Ishikawa (cell line): Measurements from ENCODE around the gene NEK7.
A peak's percentile ranks its signal among the peaks of the same experiment; 100 is the strongest.

Experiments
- CEBPB ChIP-seq: IDR thresholded peaks from 2 replicates; pipeline ENCODE4 v1.6.1; 2012
- CREB1 ChIP-seq: IDR thresholded peaks from 2 replicates; pipeline ENCODE4 v1.6.1; 2012; ENCODE audit warnings: low read depth
- EGR1 ChIP-seq: IDR thresholded peaks from 2 replicates; pipeline ENCODE4 v1.6.1; 2012
- EP300 ChIP-seq: IDR thresholded peaks from 2 replicates; pipeline ENCODE4 v1.6.1; 2012; ENCODE audit warnings: borderline replicate concordance
- FOXM1 ChIP-seq: IDR thresholded peaks from 2 replicates; pipeline ENCODE4 v1.6.1; 2012; ENCODE audit warnings: low read depth, borderline replicate concordance
- NFIC ChIP-seq: IDR thresholded peaks from 2 replicates; pipeline ENCODE4 v1.6.1; 2012
- RAD21 ChIP-seq: IDR thresholded peaks from 2 replicates; pipeline ENCODE4 v1.6.1; 2012; ENCODE audit warnings: low read depth
- REST ChIP-seq: IDR thresholded peaks from 2 replicates; pipeline ENCODE4 v1.6.1; 2012; ENCODE audit warnings: low read depth, mild to moderate bottlenecking
- TAF1 ChIP-seq: IDR thresholded peaks from 2 replicates; pipeline ENCODE4 v1.6.1; 2012; ENCODE audit warnings: low read depth, mild to moderate bottlenecking
- TCF12 ChIP-seq: IDR thresholded peaks from 2 replicates; pipeline ENCODE4 v1.6.1; 2012; ENCODE audit warnings: low read depth
- TEAD4 ChIP-seq: IDR thresholded peaks from 2 replicates; pipeline ENCODE4 v1.6.1; 2012
- YY1 ChIP-seq: IDR thresholded peaks from 2 replicates; pipeline ENCODE4 v1.6.1; 2012; ENCODE audit warnings: low read depth
- ZBTB7A ChIP-seq: IDR thresholded peaks from 2 replicates; pipeline ENCODE4 v1.6.1; 2012; ENCODE audit warnings: low read depth
- TF ChIP-seq, protein P1 (sequence below): IDR thresholded peaks from 2 replicates; pipeline ENCODE4 v1.6.1; 2012
- TF ChIP-seq, protein P2 (sequence below): IDR thresholded peaks from 2 replicates; pipeline ENCODE4 v1.6.1; 2012

Gene NEK7

GRCh38 chr1:198156745-198157240 lies at the start of gene NEK7:
Gene NEK7 (plus strand): TSS chr1:198156998. CDS start chr1:198232581, 75,583 bp downstream.
- TF ChIP-seq TAF1 (peak; percentile 56), YY1 (0 out of 2 replicates have a peak, but pooled peaks have one; percentile 9), EP300 (no peak)
- TF ChIP-seq, protein P1, sequence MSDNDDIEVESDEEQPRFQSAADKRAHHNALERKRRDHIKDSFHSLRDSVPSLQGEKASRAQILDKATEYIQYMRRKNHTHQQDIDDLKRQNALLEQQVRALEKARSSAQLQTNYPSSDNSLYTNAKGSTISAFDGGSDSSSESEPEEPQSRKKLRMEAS = peak; percentile 56

DNA sequence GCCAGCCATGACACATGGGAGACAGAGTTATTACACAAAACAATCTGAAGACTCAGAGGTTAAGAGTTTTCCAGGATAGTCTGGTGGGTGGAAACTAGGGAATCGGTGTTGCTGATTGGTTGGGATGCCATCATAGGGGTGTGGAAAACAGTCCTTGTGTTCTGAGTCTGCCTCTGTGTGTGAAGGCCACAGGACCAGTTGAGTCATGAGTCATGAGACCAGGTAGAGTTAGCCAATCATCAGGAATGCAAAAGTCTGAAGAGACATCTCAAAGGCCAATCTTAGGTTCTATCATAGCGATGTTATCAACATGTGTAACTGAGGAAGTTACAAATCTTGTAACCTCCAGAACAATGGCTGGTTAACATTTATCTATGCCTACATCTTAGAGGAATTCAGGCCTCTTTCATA lies 49.7 kb upstream of the NEK7 start:
- no peak for TF ChIP-seq CREB1
- no peak for TF ChIP-seq ZBTB7A
- TF ChIP-seq TCF12 = no peak
- no peak for TF ChIP-seq FOXM1
- no peak for TF ChIP-seq TAF1
- no peak for TF ChIP-seq YY1
- no peak for TF ChIP-seq REST
- TF ChIP-seq RAD21 = no peak
- TF ChIP-seq CEBPB = no peak
- TF ChIP-seq, protein P1 = no peak
- no peak for TF ChIP-seq TEAD4
- no peak for TF ChIP-seq NFIC
- TF ChIP-seq EP300 = no peak
- no peak for TF ChIP-seq EGR1
- TF ChIP-seq, protein P2, sequence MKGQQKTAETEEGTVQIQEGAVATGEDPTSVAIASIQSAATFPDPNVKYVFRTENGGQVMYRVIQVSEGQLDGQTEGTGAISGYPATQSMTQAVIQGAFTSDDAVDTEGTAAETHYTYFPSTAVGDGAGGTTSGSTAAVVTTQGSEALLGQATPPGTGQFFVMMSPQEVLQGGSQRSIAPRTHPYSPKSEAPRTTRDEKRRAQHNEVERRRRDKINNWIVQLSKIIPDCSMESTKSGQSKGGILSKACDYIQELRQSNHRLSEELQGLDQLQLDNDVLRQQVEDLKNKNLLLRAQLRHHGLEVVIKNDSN = no peak

GRCh38 chr1:198108636-198109370 lies 48.0 kb upstream of the NEK7 start:
- no peak for TF ChIP-seq NFIC
- TF ChIP-seq EGR1 = no peak
- no peak for TF ChIP-seq TCF12
- TF ChIP-seq RAD21 = no peak
- TF ChIP-seq, protein P2 = no peak
- TF ChIP-seq EP300 = no peak
- no peak for TF ChIP-seq FOXM1

DNA sequence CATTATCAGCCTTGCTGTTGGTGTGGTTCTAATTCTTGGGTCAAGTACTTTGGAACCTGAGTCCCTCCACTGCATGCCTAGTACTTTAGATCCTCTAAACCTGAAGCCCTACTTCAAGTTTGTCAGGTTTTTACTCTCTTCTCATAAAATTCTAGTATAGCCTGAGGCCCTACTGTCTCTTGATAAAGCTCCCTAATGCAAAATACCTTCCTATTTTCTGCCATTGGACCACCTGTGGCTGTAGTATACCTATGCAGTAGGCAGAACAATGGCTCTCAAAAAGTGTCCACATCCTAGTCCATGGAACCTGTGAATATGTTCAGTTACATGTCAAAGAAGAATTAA lies 47.5 kb upstream of the NEK7 start:
- TF ChIP-seq TEAD4 = no peak
- TF ChIP-seq FOXM1 = no peak
- no peak for TF ChIP-seq NFIC
- no peak for TF ChIP-seq CREB1
- no peak for TF ChIP-seq CEBPB

DNA sequence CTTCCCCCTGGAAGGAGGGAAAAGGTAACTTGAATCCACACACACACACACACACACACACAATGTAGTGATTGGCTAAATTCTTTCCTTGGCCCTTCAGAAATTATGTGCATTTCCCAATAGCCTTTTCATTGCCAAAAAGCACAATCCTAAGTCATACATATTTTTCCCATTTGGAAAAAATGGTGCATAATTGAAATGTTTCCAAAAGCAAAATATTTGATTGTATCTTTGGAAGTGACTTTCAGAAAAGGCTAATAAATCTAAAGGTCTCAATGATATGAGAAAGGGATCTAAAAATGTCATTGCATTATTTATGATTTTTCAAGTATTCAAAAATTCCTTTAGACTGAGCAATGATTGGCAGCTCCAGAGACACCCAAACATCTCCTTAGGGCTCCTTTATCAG lies 43.5 kb upstream of the NEK7 start:
- TF ChIP-seq TAF1 (no peak), EP300 (no peak), ZBTB7A (no peak), TEAD4 (no peak), CEBPB (no peak), YY1 (no peak), NFIC (no peak), CREB1 (no peak), FOXM1 (no peak), RAD21 (no peak), REST (no peak), TCF12 (no peak)
- TF ChIP-seq, protein P2 = no peak
- TF ChIP-seq, protein P1 = no peak
